GM18517 (cell line): ENCODE measurements around the gene NXT1.
"Not testable (repeated sequence)": the region's sequence is repeated elsewhere in the genome, so short reads cannot be mapped to it uniquely, and the experiment has no call there.

Experiments
- ATAC-seq: cut with Tn5 transposase; IDR thresholded peaks from one replicate; pipeline ENCODE4 v1.9.1; 2021; ENCODE audit warnings: mild to moderate bottlenecking, moderate library complexity; ENCODE audit not compliant: unreplicated experiment

The NXT1 gene

DNA sequence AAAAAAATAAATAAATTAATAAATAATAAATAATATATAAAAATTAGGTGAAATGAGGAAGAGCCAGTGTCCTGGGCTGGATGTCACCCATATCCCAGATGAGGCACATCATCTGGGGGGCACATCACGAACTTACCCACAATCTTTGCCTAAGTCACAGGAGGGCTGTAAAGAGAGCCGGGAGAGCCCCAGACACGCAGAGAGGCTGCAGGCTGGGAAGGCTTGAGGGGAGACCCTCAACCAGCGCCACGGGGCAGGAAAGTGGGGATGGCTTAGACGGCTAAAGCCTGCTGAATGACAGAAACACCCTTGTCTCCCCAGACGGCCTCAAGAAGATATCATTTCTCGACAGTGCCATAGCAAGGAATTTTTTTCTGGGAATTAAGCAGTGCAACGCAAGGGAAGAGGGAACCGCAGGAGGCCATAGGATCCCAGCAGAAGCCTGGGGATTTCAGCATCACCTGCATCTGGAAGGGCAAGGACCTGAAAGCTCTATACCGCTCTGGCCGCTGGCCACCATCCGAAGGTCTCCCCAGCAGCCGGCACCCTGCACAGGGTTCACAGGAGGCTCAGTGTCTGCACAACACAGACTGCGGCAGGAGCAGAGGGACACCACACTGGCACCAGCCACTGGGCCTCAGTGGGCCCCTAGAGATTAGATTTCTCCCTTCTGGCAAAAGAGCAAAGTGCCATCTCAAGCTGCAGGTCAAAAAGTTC, 22.8 kb upstream of the NXT1 start:
- ATAC-seq, result no peak

DNA sequence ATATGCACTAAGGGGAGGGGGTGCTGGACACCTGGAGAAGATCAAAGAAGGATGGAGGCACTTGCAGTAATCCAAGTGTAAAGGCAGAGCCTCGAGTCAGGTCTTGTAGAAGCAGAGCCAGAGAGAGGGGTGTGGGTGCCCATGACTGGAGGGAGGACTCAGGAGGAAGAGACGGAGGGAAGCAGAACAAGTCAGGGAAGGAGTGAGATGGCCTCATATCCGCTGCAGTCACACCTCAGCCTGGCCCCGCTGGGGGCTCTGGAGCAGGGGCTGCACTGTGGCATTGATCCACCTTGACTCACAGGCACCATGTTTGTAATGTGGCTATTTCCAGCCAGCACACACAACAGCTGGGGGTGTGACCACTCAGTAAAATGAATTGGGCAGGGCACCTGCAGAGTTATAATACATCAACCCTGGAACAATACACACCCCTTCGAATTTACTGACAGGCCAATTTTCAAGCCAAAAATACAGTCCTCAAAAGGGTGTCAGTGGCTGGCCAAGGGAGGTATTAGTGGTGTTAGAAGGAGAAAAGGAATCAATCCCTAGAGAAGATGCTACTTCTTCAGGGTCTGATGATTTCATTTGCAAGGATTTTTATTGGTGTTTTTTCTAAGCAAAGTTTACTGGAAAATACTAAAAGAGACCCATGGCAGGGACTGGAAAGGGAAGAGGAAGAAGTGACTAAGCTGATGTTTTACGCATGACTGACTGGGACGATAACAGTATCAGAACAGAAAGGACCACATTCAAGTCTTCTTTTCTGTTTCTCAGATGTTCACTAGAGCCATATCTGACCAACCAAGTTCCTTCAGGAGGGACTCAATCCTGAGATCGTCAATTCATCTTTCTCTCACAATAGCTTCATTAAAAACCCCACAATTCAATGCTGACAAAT, 18.9 kb upstream of the NXT1 start:
- no peak for ATAC-seq

DNA sequence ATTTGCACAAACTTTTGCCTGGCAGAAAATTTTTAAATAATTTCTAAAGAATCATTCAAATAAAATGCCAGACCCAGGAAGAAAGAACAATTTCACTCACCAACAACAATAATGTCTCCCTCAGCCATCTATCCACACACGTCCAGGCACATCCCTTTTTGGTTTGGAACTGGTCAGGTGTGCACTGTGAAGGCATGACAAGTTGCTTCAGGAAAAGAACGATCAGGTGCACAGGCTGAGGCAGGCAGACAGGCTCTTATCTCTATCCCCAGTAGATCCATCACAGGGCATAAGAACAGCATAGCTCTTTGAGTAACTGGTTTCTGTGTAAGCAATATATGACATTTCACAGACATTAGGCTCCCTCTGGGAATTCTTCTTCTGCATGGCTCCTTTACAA, 18.1 kb upstream of the NXT1 start:
- no peak for ATAC-seq

DNA sequence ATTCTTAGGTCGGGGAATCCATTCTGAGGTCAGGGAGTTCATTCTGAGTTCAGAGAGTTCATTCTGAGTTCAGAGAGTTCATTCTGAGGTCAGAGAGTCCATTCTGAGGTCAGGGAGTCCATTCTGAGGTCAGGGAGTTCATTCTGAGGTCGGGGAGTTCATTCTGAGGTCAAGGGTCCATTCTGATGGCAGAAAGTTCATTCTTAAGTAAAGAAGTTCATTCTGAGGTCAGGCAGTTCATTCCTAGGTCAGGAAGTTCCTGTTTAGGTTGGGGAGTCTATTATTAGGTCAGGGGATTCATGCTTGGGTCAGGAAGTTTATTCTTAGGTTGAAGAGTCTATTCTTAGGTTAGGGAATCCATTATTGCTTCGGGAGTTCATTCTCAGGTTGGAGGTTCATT, 16.5 kb upstream of the NXT1 start:
- ATAC-seq, result no peak

DNA sequence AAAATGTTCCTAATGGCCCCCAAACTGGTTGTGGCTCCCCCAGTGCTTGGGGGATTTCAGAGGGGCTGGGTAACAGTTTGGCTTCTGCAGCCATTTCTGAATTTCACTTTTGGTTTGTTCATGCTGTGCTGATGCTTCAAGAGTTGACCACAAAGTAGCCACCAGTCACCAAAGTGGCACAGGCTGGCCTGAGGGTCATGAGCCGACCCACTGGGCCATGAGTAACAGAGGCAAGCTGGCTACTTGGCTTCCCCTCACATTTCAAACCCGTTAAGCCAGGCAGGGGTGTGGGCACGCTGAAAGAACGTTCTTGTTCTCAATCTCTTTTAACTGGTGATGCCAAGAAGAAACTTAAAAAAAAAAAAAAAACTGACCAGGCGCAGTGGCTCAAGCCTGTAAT, 15.1 kb upstream of the NXT1 start:
- ATAC-seq, result no peak

DNA sequence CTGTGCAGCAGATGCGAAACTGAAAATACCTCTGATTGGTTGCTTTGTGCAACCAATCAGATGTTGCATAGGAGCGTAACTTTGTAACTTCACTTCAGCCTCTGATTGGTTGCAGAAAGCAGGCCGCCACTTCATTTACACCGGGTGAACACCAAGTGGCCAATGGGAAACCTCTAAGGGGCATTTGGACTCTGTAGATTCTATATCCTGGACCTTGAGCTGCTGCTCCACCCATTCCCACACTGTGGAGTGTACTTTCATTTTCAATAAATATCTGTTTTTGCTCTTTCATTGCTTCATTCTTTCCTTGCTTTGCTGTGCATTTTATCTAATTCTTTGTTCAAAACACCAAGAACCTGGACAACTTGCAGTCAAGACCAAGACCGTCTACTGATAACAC, 14.1 kb upstream of the NXT1 start:
- no peak for ATAC-seq

DNA sequence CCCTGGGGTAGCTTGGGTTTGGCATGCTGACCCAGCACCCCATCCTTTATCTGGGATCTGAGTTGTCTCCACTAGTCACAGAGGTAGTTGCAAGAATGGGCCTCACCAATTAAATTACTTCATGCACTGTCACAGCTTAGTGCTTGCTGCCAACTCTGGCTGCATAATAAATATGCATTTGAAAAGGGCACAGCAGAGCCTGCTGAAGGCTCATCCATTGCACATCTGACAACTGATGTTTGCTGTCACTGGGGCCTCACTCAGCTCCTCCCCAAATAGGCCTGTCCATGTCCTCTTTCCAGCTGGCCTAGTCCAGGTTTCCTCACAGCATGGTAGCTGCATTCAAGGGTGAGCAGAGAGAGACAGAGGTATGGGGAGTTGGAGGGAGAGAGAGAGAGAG, 13.3 kb upstream of the NXT1 start:
- no peak for ATAC-seq

DNA sequence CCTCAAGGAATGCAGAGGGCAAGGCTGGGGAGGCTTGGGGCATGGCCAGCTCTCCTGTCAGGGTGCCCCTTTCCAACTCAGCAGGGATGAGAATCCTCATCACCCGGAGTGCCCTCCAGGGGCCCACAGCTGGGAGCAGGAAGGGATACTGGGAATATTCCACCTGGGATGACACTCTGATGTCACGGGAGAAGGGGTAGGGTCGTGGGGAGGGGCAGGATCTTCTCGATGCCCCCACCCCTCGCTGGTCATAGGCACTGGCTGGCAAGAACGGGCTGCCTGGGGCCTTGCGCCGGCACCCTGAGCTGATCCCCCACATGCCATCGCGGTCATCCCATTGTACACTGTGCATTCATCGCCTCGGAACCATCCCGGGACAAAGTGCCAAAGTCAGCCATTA, 10.6 kb upstream of the NXT1 start:
- no peak for ATAC-seq

DNA sequence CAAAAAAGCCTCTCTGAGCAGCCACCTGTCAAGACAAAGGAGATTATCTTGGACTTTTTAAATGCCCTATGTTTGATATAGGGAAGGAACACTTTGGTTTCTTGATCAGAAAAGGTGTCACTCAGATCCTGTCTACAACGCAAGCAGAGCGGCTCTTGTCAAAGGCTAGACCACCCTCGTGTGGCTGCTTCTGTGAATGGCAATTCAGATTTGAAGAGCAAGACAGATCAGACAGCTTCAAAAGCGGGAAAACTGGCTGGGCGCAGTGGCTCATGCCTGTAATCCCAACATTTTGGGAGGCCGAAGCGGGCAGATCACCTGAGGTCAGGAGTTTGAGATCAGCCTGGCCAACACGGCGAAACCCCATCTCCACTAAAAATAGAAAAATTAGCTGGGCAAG, 10.1 kb upstream of the NXT1 start:
- no peak for ATAC-seq

DNA sequence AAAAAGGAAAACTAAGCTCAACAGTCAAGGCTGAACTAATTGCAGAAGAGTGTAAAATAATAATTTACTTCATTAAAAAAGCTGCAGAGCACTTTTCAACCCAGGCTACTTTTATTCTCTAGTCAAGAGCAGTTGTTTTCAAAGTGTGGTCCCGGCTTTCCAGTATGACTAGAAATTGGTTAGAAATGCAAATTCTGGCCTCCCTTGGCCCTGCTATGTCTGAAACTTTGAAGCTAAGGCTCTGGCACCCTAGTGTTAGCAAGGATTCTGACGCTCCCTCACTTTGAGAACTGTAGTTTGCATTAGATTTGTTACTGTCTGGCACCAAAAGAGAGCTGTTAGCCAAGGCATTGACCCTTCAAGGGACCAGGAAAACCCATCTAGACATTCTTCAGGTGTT, 9.5 kb upstream of the NXT1 start:
- ATAC-seq, result no peak

DNA sequence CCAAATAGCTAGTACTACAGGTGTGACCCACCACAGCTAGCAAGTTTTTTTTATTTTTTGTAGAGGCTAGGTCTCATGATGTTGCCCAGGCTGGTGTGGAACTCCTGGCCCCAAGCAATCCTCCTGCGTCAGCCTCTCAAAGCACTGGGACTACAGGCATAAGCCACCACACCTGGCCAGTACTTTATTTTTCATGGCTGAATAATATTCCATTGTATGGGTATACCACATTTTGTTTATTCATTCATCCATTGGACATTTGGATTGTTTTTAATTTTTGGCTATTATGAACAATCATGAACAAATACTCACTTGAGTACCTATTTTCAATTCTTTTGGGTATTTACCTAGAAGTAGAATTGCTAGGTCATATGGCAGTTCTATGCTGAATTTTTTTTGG, 7.0 kb upstream of the NXT1 start:
- no peak for ATAC-seq

DNA sequence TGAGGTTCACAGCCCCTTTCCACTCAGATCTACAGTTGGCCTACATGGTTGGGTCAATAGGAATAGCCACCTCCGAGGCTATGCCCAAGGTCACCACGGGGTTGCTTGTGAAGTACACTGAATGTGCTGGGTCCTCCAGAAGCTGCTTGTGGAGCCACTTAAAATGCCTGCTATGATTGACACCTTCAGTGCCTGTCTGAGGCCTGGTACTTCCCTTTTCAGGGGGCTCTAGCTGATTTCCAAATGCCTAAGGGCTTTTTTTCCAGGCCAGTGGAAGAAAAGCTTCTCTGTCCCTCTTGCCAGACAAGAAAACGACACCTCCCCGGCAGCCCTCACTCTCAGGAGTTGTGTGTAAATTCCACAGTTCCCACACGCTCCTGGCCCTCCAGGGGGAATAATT, 6.3 kb upstream of the NXT1 start:
- ATAC-seq, result no peak

DNA sequence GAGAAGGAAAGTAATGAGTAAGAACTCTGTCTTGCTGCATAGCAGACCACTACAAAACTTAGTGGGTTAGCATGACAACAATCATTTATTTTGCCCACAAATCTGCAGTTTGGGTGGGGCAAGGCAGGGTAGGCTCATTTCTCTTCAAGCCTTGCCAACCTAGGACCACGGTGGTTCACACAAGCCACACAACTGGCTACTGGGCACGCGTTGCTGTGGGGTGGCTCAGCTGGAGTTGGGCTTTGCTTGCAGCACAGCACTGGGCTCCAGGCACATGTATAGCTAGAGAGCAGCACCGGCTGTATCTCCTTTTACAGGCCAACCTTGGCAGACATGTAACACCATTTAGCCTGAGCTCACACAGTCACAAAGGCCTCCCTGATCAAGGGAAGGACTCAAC, 4.6 kb upstream of the NXT1 start:
- ATAC-seq, result no peak

DNA sequence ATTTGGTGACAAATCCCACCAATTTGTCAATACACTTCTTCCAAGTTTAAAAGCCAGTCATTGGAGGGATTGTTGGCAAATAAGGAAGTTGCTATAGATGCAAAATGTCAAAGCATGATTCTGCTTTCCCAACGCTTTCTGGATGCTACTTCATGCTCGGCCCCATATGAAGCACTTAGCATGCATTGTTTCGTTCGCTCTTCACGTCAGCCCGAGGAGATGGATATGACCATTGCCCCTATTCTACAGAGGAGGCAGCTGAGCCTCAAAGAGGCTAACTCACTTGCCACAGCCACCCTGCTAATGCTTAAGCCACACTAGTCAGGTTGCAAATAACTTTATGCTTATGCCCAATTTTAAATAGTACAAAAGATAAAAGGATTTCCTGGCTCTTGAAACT, 2.8 kb upstream of the NXT1 start:
- no peak for ATAC-seq

DNA sequence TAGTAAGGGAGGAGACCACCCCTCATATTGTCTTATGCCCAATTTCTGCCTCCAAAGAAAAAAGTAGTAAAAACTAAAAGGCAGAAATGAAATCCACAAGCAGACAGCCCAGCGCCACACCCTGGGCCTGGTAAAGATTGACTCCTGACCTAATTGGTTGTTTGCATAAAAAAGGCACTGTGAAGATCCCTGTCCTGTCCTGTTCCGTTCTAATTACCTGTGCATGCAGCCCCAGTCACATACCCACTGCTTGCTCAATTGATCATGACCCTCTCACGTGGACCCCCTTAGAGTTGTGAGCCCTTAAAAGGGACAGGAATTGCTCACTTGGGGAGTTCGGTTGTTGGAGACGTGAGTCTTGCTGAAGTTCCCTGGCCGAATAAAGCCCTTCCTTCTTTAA, 2.1 kb upstream of the NXT1 start:
- not testable (repeated sequence) for ATAC-seq

DNA sequence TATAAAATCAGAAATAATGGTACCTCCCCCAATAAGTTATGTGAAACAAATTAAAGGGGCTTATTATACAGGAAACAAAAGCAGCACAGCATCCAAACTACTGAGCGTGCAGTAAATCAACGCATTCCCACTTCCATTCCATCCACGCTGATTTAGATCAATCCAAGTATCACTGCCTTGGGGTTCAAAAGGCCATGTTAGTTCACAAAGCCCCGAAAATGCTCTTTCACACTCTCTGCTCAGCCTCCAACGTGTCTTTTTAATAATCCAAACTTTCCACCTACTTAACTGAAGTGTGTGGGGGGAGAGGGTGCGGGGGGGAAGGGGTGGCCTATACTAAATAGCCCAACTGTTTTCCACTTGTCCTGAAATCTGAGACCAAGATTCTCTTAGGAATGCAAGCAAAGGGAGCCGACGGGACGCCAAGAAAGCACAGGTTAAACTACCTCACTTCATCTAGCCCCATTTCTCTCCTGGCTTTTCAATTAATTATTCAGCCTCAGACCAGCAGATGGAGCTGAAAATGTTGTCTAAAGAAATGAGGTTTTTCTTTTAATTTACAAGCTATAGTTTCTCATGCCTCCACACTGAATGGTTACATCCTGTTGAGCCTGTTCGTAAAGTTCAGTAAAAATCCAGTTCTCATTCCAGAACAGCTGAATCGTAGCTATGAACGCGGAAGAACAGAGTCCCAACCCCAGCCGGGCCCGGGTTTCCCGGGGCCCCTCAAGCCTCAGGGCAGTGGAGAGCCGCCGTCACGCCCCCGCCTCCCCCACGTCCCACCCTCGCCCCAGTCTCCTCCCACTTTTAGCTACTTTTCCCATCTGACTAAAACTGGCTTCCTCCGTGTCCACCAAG, 1.0 kb upstream of the NXT1 start:
- ATAC-seq, result peak; percentile 20

DNA sequence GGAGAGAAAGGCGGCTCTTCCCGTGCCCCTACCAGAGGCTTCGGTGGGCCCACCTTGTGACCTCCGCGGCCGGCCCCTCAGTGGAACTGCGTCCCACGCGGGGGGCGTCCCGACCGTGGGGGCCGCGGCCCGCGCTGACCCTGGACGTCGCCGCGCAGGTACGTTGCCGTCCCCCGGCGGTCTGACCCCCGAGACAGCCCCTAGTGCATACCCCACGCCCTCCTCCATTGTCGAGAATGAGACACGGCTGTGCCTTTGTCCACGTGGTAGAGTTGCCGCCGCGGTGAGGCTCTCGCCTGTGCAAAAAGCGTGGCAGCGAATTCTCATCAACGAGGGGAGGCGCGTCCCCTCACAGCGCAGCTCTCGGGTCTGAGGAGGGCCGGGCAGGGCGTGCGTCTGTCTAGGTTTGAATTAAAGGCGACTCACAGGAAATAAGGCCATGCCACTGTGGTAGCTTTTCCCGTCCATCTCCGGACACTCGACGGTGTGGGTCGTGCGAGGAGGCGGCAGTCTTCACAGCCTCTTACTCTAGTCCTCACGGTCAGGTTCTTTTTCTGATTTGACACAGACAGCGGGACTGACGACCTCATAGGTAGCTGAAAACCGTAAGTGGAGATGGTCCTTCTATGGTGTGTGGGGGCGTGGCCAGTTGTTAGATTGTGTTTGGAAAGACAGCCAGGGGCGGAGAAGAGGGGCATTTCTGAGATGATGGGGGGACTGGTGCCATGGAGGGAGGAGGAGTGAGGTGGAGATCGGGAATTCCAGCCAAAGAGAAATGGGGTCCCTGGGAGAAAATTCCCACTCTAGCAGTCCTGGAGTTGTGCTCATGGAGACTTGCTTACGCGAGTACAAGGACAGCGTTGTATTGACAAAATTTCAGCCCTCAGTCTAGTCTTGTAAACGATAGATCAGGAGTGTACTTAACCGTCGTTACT, 580 bp downstream of the NXT1 start:
- peak; percentile 26 for ATAC-seq

DNA sequence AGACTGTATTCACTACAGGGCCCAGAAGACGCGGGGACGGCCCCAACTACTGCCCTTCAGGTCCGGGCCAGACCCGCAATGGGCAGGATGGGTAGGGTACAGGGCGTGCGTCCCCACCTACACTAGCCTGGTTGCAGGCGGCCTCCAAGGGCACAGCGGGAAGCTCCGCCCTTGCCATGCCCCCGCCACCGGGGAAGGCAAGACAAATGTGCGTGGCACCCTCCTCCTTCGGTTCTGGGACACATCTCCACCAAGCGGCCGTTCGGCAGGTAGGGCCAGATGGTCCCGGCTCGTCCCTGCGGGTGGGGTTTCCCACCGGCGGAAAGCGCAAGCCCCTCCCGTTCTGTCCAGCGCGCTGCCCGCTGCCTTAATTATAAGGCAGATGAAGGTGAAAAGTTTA, 5.6 kb downstream of the NXT1 start:
- ATAC-seq, result no peak

DNA sequence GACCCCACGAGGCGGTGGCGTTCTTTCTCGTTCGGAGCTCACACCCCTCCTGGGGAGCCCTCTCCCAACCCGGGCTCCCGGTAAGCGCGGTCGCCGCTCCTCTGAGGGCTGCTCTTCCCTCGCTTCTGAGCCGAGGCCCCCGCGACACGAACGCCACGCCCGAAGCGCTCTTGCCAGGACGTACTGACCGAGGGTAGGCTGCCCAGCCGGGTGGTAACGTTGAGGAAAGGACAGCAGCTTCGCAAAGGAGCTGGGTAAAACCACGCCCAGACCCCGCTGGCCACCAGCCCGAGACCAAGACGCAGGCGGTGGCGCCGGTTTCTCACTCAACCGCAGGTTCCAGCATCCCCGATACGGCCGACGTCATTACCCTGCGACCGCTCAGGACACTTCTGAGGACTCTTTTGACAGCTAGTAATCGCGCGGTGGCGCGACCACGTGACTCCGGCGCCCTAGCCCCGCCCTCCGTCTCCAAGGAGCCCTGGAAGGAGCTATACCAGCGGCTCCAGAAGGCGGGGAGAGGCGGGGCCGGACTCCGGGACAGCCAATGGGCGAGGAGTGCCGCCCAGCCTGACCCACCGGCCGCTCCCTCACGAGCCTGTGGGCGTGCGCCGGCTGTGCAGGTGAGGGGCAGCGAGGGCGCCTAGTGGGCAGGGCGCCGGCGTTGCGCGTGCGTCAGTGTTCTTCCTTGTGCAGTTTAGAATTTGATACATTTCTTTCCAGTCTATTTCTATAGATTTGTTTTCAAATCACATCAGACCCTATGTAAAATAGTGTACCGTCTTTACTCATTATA, 7.4 kb downstream of the NXT1 start:
- peak; percentile 51 for ATAC-seq

DNA sequence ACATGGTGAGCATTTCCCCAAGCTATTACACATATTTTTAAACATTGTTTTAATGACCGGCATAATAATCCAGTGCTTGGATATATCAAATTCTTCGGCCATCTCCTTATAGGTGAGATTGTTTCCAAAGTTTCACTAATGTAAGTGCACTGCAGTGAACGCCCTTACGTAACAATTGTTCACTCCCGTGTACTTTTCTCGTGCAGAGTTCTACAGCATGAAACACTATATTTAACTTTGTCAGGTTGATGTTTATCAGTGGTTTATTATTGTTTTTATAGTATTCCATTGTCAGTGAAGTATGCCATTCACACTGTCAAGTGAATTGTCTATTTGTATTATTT, 7.9 kb downstream of the NXT1 start:
- ATAC-seq, result no peak
